IPS-18a (cell line): ENCODE data around the gene TRHDE.

Experiments used
- H3K27ac ChIP-seq: one replicate; pipeline ENCODE4 v1.5.1; 2013; ENCODE audit warnings: low read length
- H3K27me3 ChIP-seq: one replicate; pipeline ENCODE4 v1.6.1; 2013; ENCODE audit warnings: mild to moderate bottlenecking, low read length; ENCODE audit not compliant: control insufficient read depth, insufficient read depth
- H3K36me3 ChIP-seq: one replicate; pipeline ENCODE4 v1.6.1; 2013; ENCODE audit warnings: low read depth, low read length; ENCODE audit not compliant: control insufficient read depth
- H3K4me1 ChIP-seq: one replicate; pipeline ENCODE4 v1.6.1; 2013; ENCODE audit warnings: low read depth, low read length; ENCODE audit not compliant: control insufficient read depth
- H3K4me3 ChIP-seq: one replicate; pipeline ENCODE4 v1.5.1; 2013; ENCODE audit warnings: low read length
- H3K9ac ChIP-seq: one replicate; pipeline ENCODE4 v1.6.1; 2013; ENCODE audit warnings: mild to moderate bottlenecking, low read length, moderate library complexity
- H3K9me3 ChIP-seq: one replicate; pipeline ENCODE4 v1.6.1; 2013; ENCODE audit warnings: low read depth, low read length; ENCODE audit not compliant: control insufficient read depth

The TRHDE gene

DNA sequence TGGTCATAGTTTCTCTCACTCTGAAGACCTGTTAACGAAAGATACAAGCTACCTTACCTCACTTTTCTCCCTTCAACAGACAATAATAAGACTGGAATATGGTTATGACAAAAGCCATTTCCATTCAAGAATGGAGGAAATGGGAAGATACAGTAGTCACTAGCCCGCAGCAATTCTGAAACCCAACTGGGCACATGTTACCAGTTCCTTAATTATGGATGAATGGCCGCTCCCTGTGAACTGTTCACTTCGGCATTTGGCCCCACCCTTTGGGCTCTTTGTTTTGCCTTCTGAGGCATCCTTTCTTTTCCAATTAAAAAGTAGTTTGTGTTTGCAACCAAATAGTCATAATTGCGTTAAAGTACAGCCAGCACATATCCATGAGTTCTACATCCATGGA, 19.0 kb downstream of the TRHDE start:
- H3K4me3 ChIP-seq, result no peak overlapping the region
- H3K9ac ChIP-seq, result no peak overlapping the region
- no peak overlapping the region for H3K27ac ChIP-seq
- H3K9me3 ChIP-seq, result no peaks in the 10 kb centered on the region
- no peaks in the 10 kb centered on the region for H3K27me3 ChIP-seq
- no peaks in the 10 kb centered on the region for H3K36me3 ChIP-seq
- H3K4me1 ChIP-seq, result no peaks in the 10 kb centered on the region

DNA sequence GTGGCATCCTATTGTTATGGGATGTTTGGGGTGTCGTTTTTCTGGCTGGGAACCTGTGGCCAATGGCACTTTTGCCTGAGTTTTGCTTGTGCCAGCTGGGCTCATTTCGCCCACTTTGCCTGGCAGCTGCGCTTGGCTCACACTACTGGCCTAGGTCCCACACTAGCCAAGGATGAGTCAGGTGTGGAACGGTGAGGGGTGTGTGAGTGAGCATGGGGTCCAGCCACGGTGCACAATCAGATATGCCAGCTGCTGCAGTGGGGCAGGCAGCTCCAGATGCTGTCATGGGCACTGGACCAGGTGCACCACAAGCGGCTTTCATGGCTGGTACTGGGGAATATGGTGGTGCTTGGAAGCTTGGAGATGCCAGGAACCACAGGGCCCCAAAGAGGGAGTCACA, 21.5 kb downstream of the TRHDE start:
- Histone ChIP-seq H3K36me3 (no peaks in the 10 kb centered on the region), H3K27ac (no peak overlapping the region), H3K4me3 (no peak overlapping the region), H3K27me3 (no peaks in the 10 kb centered on the region), H3K9ac (no peak overlapping the region), H3K9me3 (no peaks in the 10 kb centered on the region), H3K4me1 (no peaks in the 10 kb centered on the region)

DNA sequence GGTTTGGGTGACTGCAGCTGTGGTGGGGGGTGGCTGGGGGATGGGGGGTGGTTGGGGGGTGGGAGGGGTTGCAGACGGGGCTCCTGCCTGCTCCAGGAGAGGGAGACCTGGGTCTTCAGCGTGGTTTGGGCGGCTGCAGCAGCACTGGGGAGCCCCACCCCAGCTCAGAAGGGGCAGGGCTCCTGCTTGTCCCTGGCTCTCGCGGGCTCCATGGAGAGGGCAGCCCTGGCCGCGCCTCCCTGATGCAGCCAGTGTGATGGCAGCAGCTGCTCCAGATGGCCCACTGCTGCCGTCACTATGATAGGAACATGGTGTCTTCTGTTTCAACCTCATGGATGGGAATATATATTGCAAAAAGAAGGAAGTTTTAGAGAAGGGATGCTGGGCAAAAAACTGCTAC, 22.9 kb downstream of the TRHDE start:
- Histone ChIP-seq H3K4me1 (no peaks in the 10 kb centered on the region), H3K4me3 (no peak overlapping the region), H3K9me3 (no peaks in the 10 kb centered on the region), H3K27me3 (no peaks in the 10 kb centered on the region), H3K9ac (no peak overlapping the region), H3K27ac (no peak overlapping the region), H3K36me3 (no peaks in the 10 kb centered on the region)

DNA sequence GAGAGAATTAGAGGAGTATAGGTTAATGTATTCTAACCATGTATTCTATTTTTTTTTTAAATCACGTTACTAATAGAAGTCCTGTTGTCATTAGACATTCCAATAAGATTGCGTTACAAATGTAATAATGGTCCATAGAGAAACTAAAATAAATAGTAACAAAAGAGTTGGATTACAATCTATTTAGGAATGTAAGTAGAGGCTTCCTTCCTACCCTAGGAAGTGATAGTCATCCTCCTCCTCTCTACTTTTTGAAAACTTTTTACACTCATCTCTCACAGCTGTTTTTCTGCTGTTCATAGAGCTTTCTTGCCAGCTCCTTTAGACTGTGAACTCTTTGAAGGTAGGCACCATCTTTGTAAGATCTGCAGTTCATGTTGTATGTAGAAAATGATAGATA, 23.6 kb downstream of the TRHDE start:
- no peak overlapping the region for H3K9ac ChIP-seq
- H3K4me1 ChIP-seq, result no peaks in the 10 kb centered on the region
- no peak overlapping the region for H3K4me3 ChIP-seq
- no peaks in the 10 kb centered on the region for H3K36me3 ChIP-seq
- no peaks in the 10 kb centered on the region for H3K9me3 ChIP-seq
- H3K27ac ChIP-seq, result no peak overlapping the region
- no peaks in the 10 kb centered on the region for H3K27me3 ChIP-seq

DNA sequence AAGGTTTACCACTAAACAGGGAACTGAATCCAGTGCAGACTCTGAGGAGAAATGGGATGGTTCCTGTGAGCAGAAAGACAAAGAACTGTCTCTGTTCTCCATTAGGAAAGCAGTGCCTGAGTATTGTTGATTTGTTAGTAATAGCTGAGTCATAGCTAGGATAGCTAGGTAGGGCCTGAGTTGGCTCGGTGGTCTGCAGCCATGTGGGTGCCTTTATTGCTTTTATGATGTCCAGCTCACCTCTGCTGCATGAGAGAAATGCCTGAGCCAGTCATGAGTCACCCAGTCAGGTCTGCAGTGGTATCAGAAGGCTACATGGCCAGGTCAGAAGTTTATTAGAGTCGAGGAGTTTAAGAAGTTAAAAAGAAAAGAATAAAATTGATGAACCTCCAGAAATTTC, 24.2 kb downstream of the TRHDE start:
- Histone ChIP-seq H3K36me3 (no peaks in the 10 kb centered on the region), H3K4me1 (no peaks in the 10 kb centered on the region), H3K27me3 (no peaks in the 10 kb centered on the region), H3K4me3 (no peak overlapping the region), H3K27ac (no peak overlapping the region), H3K9me3 (no peaks in the 10 kb centered on the region), H3K9ac (no peak overlapping the region)

DNA sequence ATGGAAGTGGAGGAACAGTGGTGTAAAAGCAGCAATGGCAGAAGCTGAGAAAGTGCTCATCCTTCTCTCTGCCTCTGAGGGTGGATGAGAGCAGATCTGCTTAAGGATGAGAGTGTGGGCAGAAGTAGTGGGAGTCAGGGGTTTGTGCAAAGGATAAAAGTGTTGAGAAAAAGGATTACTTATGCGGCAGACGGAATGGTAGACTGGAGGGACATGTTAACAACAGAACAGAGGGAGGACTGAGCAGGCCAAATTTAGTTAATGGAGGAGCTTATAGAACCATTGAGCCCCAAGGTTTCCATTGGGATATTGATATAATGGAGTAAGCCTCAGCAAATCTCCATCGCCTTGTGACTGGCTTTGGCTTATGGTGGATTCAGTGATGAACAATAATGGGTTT, 25.5 kb downstream of the TRHDE start:
- Histone ChIP-seq H3K4me3 (no peak overlapping the region), H3K9me3 (no peaks in the 10 kb centered on the region), H3K27me3 (no peaks in the 10 kb centered on the region), H3K36me3 (no peaks in the 10 kb centered on the region), H3K27ac (no peak overlapping the region), H3K4me1 (no peaks in the 10 kb centered on the region), H3K9ac (no peak overlapping the region)

DNA sequence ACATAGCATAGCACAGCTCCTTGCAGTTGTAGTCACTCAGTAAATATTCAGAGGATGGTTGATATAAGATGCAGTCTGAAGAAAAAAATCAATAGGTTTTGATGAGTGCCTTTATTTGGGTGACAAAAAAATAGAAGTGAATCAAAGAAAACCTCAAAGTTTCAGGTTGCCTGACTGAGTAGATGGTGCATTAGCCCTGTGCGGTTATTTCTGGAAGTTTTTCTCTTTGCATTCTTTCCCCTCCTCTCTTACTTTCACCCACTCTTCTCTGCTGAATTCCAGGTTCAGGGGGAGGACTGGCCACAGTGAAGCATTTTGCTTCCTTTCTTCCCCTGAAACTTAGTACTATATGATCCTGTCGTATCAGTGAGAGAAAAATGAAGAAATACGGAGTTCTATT, 28.6 kb downstream of the TRHDE start:
- H3K4me3 ChIP-seq, result no peak overlapping the region
- no peak overlapping the region for H3K9ac ChIP-seq
- no peak overlapping the region for H3K27ac ChIP-seq
- H3K36me3 ChIP-seq, result no peaks in the 10 kb centered on the region
- no peaks in the 10 kb centered on the region for H3K27me3 ChIP-seq
- no peaks in the 10 kb centered on the region for H3K9me3 ChIP-seq
- H3K4me1 ChIP-seq, result no peaks in the 10 kb centered on the region

DNA sequence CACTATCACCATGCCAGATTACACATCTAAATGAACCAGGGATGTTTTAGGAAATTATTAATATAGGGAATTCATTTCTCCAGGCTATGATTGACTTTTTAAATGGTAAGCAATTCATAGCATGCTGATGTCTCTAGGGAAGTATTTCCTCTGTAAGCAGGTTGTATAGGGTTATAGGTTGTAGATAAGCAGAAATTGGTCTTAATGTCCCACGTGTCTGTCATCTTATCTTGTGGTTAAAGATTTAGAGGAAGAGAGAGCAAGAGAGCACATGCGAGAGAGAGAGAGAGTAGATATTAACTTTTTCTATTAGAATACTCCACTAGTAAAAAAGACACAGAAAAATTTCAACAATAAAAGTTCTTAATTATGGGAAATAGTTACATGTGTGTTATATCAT, 32.6 kb downstream of the TRHDE start:
- no peaks in the 10 kb centered on the region for H3K27me3 ChIP-seq
- H3K4me1 ChIP-seq, result no peaks in the 10 kb centered on the region
- no peaks in the 10 kb centered on the region for H3K36me3 ChIP-seq
- H3K9ac ChIP-seq, result no peak overlapping the region
- H3K9me3 ChIP-seq, result no peaks in the 10 kb centered on the region
- no peak overlapping the region for H3K4me3 ChIP-seq
- no peak overlapping the region for H3K27ac ChIP-seq

DNA sequence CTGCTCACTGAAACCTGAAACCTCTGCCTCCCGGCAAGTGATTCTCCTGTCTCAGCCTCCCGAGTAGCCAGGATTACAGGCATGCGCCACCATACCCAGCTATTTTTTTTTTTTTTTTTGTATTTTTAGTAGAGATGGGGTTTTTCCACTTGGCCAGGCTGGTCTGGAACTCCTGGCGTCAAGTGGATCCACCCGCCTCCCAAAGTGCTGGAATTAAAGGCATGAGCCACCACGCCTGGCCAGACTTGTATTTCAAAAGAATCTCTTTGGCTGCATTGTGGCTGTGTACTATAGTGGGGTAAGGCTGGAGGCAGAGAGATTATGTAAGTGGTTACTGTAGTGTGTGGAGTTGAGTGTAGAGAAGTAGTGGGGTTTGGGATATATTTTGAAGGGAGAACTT, 35.1 kb downstream of the TRHDE start:
- no peaks in the 10 kb centered on the region for H3K4me1 ChIP-seq
- no peak overlapping the region for H3K4me3 ChIP-seq
- no peaks in the 10 kb centered on the region for H3K27me3 ChIP-seq
- H3K9me3 ChIP-seq, result no peaks in the 10 kb centered on the region
- no peak overlapping the region for H3K27ac ChIP-seq
- no peaks in the 10 kb centered on the region for H3K36me3 ChIP-seq
- H3K9ac ChIP-seq, result no peak overlapping the region

DNA sequence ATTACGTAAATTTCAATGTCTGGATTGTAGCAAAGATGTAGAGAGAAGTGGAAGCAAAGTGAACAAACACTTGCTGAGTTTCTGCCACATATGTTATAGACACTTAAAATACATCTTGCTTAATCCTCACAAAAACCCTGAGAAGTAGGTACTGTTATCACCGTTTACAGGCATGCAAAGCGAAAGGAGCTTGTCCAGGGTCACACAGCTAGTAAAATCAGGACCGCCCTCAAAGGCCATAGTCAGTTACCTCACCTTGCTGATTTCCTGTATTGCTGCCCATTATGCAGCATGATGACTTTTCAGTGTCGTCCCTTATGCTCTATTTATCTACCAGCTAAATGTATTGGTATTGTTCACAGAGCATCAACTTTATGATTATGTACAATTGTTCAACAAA, 39.8 kb downstream of the TRHDE start:
- Histone ChIP-seq H3K4me3 (no peak overlapping the region), H3K4me1 (peaks cover 5% of the 10 kb centered on the region), H3K27me3 (no peaks in the 10 kb centered on the region), H3K9me3 (no peaks in the 10 kb centered on the region), H3K36me3 (no peaks in the 10 kb centered on the region), H3K9ac (no peak overlapping the region), H3K27ac (no peak overlapping the region)

DNA sequence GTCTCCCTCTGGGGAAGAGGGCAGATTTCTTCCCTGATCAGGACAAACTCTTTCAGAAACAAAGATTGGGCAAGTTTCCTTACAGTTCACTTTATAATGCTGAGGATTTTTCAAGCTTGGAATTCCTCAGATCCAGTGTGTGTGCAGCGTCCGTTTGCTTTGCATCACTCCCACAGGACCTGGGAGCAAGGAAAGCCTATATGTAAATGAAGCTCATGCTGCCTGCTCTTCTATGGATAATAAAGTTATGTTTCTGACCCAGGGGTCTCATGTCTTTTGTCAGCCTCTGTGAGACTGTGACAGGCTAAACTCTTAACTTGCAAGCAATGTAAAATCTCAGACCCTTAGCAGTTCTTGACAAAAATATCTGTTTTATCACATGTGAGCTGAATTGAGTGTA, 41.6 kb downstream of the TRHDE start:
- Histone ChIP-seq H3K27ac (no peak overlapping the region), H3K9me3 (no peaks in the 10 kb centered on the region), H3K9ac (no peak overlapping the region), H3K4me3 (no peak overlapping the region), H3K27me3 (no peaks in the 10 kb centered on the region), H3K36me3 (no peaks in the 10 kb centered on the region), H3K4me1 (peaks cover 5% of the 10 kb centered on the region)

DNA sequence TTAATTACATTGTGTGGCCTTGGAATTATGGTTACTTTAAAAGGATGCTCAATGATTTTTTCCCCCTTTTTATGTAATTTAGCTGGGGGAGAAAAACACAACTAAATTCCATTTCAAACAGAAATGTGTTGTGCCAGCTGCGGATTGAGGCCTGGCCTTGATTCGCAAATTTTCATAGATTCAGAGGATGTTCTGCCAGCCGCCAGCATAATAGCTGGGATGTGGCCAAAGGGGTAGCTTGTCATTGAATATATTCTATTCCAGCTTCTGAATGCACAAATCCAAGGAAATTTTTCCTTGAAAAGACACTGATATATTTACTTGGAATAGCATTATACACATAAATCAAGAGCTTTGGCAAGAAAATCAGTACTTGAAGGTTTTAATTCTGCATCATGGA, 43.7 kb downstream of the TRHDE start:
- no peak overlapping the region for H3K9ac ChIP-seq
- H3K9me3 ChIP-seq, result no peaks in the 10 kb centered on the region
- no peak overlapping the region for H3K27ac ChIP-seq
- no peaks in the 10 kb centered on the region for H3K36me3 ChIP-seq
- no peak overlapping the region for H3K4me3 ChIP-seq
- H3K4me1 ChIP-seq, result peaks cover 5% of the 10 kb centered on the region
- no peaks in the 10 kb centered on the region for H3K27me3 ChIP-seq

DNA sequence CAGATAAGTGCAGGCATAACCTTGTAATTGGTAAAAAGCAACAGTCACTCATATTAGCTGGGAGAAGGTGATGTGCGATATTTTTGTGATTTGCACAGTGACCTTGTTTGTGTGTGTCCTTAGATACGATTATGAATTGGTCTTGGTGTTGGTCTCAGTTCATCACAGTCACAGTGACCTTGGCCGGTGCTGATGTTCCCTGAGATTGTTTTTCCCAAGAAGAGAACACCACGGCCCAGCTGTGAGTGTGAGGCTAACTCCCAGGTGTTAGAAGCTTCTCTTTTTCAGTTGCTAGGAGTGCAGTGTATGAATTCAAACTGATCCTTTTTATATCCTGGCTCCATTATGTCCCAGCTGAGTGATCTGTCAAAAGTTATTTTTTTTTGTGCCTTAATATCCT, 46.2 kb downstream of the TRHDE start:
- Histone ChIP-seq H3K36me3 (no peaks in the 10 kb centered on the region), H3K4me3 (no peak overlapping the region), H3K9ac (no peak overlapping the region), H3K9me3 (no peaks in the 10 kb centered on the region), H3K27ac (no peak overlapping the region), H3K4me1 (peaks cover 5% of the 10 kb centered on the region), H3K27me3 (no peaks in the 10 kb centered on the region)
